ENCODE data around the gene UQCC3.

- TF ChIP-seq CTCF (IDR thresholded peaks at IDR 0.05) (no peak), ZFX (IDR thresholded peaks at IDR 0.05; ENCODE audit: borderline replicate concordance) (no peak)
Observed at GRCh38 chr11:62688491-62688890, 17.0 kb downstream of the UQCC3 start.

Data from 22Rv1 (cell line).